Caco-2 (cell line): ENCODE results near the gene SDCCAG8. TPM values are rescaled to one million over a fixed set of nuclear protein-coding genes. Genes with fewer than 3 reads are reported as not detected.

Source experiments
- BruUV-seq: library from RNA; stranded (reverse); fragments of 400-500 nt; replicated peaks from 2 replicates; lab custom pipeline; 2021; lab: Mats Ljungman, UMichigan
- CTCF ChIA-PET: fragments of 300-600 bp; sonication (Branson Sonifier 250); formaldehyde crosslinking; loops from one replicate; lab custom pipeline; 2022; ENCODE audit warnings: antibody characterized with exemption; lab: Charles Lee
- POLR2A ChIA-PET: fragments of 300-600 bp; sonication (Branson Sonifier 250); formaldehyde crosslinking; loops from one replicate; lab custom pipeline; 2022; ENCODE audit warnings: antibody characterized with exemption; lab: Charles Lee
- DNase-seq, 2 experiments: peaks; one replicate each; pipeline versions ENCODE4 v3.0.0 to v3.0.0-alpha.2; 2020 to 2022
- H3K27me3 ChIP-seq: replicated peaks from 2 replicates; pipeline ENCODE4 v1.6.0; 2011; ENCODE audit warnings: low read length; ENCODE audit not compliant: control insufficient read depth, insufficient read depth
- H3K36me3 ChIP-seq: 2 replicates; pipeline ENCODE4 v1.5.1; 2011; ENCODE audit warnings: low read length; ENCODE audit not compliant: control insufficient read depth, insufficient read depth
- H3K4me1 ChIP-seq: fragments of 250-450 bp; sonication (Bioruptor Pico); 2 replicates; pipeline ENCODE4 v1.5.1; 2020; ENCODE audit warnings: mild to moderate bottlenecking
- H3K4me3 ChIP-seq: 2 replicates; pipeline ENCODE4 v1.5.1; 2011; ENCODE audit warnings: low read depth, mild to moderate bottlenecking, control low read depth, low read length
- H3K9me3 ChIP-seq: fragments of 250-450 bp; sonication (Bioruptor Pico); 2 replicates; pipeline ENCODE4 v1.5.1; 2020; ENCODE audit warnings: mild to moderate bottlenecking, moderate library complexity
- H3K27ac Mint-ChIP-seq: one replicate; pipeline ENCODE4 v1.8.0; 2022; ENCODE audit warnings: mixed read lengths; ENCODE audit not compliant: unreplicated experiment
- H3K27me3 Mint-ChIP-seq: one replicate; pipeline ENCODE4 v1.8.0; 2022; ENCODE audit warnings: mixed read lengths; ENCODE audit not compliant: insufficient read depth, unreplicated experiment
- H3K36me3 Mint-ChIP-seq: one replicate; pipeline ENCODE4 v1.8.0; 2022; ENCODE audit warnings: mild to moderate bottlenecking, mixed read lengths; ENCODE audit not compliant: insufficient read depth, unreplicated experiment
- H3K4me1 Mint-ChIP-seq: one replicate; pipeline ENCODE4 v1.8.0; 2022; ENCODE audit warnings: low read depth, mixed read lengths; ENCODE audit not compliant: unreplicated experiment
- H3K4me3 Mint-ChIP-seq: one replicate; pipeline ENCODE4 v1.8.0; 2022; ENCODE audit warnings: mild to moderate bottlenecking, moderate library complexity, mixed read lengths; ENCODE audit not compliant: unreplicated experiment
- H3K9me3 Mint-ChIP-seq: one replicate; pipeline ENCODE4 v1.8.0; 2022; ENCODE audit warnings: mixed read lengths; ENCODE audit not compliant: unreplicated experiment
- CTCF ChIP-seq, 2 experiments: fragments of 200-600 bp in 1 of 2; IDR thresholded peaks; 1 replicate in 1 of 2; 2 replicates in 1 of 2; pipeline versions ENCODE4 v1.5.1 to v1.8.0; 2011 to 2022; ENCODE audit warnings: antibody characterized with exemption in 1 of 2, control low read depth in 1 of 2, inconsistent platforms in 1 of 2, low read depth in 1 of 2, low read length in 1 of 2, mild to moderate bottlenecking in 1 of 2, moderate library complexity in 1 of 2; ENCODE audit not compliant: insufficient read depth in 1 of 2, severe bottlenecking in 1 of 2, unreplicated experiment in 1 of 2
- intact Hi-C: fragments of 100-400 bp; cut with micrococcal nuclease; formaldehyde crosslinking; loops from one replicate; pipeline ENCODE4 v1.10.0; 2022; ENCODE audit not compliant: unreplicated experiment
- total RNA-seq: library from RNA; stranded (reverse); gene quantifications from 2 replicates; pipeline ENCODE4 v1.2.3, GENCODE V29; 2022

The SDCCAG8 gene
- total RNA-seq, 1 experiment from 2014 or later, result 23.0 TPM

- ChIA-PET POLR2A (no interaction called here), CTCF (no interaction called here)
- no peak for TF ChIP-seq CTCF (IDR thresholded peaks at IDR 0.05; ENCODE audit: insufficient read depth in 1 of 2, low read depth in 1 of 2, low read length in 1 of 2, severe bottlenecking in 1 of 2, unreplicated experiment in 1 of 2)
- H3K4me1 Mint-ChIP-seq, result peaks cover 8% of the 10 kb centered on the region
- intact Hi-C loops, result no loop called here
- H3K9me3 Mint-ChIP-seq, result no peaks in the 10 kb centered on the region
- H3K36me3 Mint-ChIP-seq, result no peaks in the 10 kb centered on the region
- no peak overlapping the region for H3K4me3 Mint-ChIP-seq
- peaks cover 5% of the 10 kb centered on the region; the same call in 1 of the 2 replicates for H3K4me1 ChIP-seq
- BruUV-seq, result no TSS peak
- H3K27me3 ChIP-seq, result no peaks in the 10 kb centered on the region
- no peak for DNase-seq
- no peaks in the 10 kb centered on the region for H3K27me3 Mint-ChIP-seq
- H3K9me3 ChIP-seq, result no peaks in the 10 kb centered on the region
- no peaks in the 10 kb centered on the region for H3K36me3 ChIP-seq
- H3K27ac Mint-ChIP-seq, result no peak overlapping the region
- H3K4me3 ChIP-seq, result no peak overlapping the region
Observed at GRCh38 chr1:243390162-243390791, 134.4 kb downstream of the SDCCAG8 start.

- intact Hi-C loops, result no loop called here
- POLR2A ChIA-PET, result no interaction called here
- TF ChIP-seq CTCF (IDR thresholded peaks at IDR 0.05; ENCODE audit: insufficient read depth in 1 of 2, low read depth in 1 of 2, low read length in 1 of 2, severe bottlenecking in 1 of 2, unreplicated experiment in 1 of 2), result no peak
- no TSS peak for BruUV-seq
- no peaks in the 10 kb centered on the region for H3K9me3 Mint-ChIP-seq
- H3K36me3 ChIP-seq, result no peaks in the 10 kb centered on the region
- H3K4me3 Mint-ChIP-seq, result no peak overlapping the region
- H3K27ac Mint-ChIP-seq, result no peak overlapping the region
- H3K4me3 ChIP-seq, result no peak overlapping the region
- DNase-seq, result no peak
- H3K9me3 ChIP-seq, result no peaks in the 10 kb centered on the region
- peaks cover 8% of the 10 kb centered on the region for H3K4me1 Mint-ChIP-seq
- no peaks in the 10 kb centered on the region for H3K27me3 Mint-ChIP-seq
- peaks cover 5% of the 10 kb centered on the region; the same call in 1 of the 2 replicates for H3K4me1 ChIP-seq
- H3K27me3 ChIP-seq, result no peaks in the 10 kb centered on the region
- no peaks in the 10 kb centered on the region for H3K36me3 Mint-ChIP-seq
- CTCF ChIA-PET, result no interaction called here
Observed at GRCh38 chr1:243391355-243391754, 135.5 kb downstream of the SDCCAG8 start.

- no peaks in the 10 kb centered on the region for H3K27me3 ChIP-seq
- POLR2A ChIA-PET, result no interaction called here
- H3K27me3 Mint-ChIP-seq, result no peaks in the 10 kb centered on the region
- peaks cover 5% of the 10 kb centered on the region; the same call in 1 of the 2 replicates for H3K4me1 ChIP-seq
- CTCF ChIA-PET, result no interaction called here
- no peak for TF ChIP-seq CTCF (IDR thresholded peaks at IDR 0.05; ENCODE audit: insufficient read depth in 1 of 2, low read depth in 1 of 2, low read length in 1 of 2, severe bottlenecking in 1 of 2, unreplicated experiment in 1 of 2)
- no peak overlapping the region for H3K27ac Mint-ChIP-seq
- BruUV-seq, result no TSS peak
- no peaks in the 10 kb centered on the region for H3K36me3 Mint-ChIP-seq
- no peaks in the 10 kb centered on the region for H3K9me3 ChIP-seq
- no peak overlapping the region for H3K4me3 Mint-ChIP-seq
- peaks cover 8% of the 10 kb centered on the region for H3K4me1 Mint-ChIP-seq
- no peak for DNase-seq
- H3K9me3 Mint-ChIP-seq, result no peaks in the 10 kb centered on the region
- no peaks in the 10 kb centered on the region for H3K36me3 ChIP-seq
- no peak overlapping the region for H3K4me3 ChIP-seq
- intact Hi-C loops, result no loop called here
Observed at GRCh38 chr1:243393096-243393495, 137.3 kb downstream of the SDCCAG8 start.
